ENCODE measurements around the gene HKDC1.
A peak's percentile ranks its signal among the peaks of the same experiment; 100 is the strongest.
"Not testable (repeated sequence)": the region's sequence is repeated elsewhere in the genome, so short reads cannot be mapped to it uniquely, and the experiment has no call there.

HKDC1 gene, protein sequence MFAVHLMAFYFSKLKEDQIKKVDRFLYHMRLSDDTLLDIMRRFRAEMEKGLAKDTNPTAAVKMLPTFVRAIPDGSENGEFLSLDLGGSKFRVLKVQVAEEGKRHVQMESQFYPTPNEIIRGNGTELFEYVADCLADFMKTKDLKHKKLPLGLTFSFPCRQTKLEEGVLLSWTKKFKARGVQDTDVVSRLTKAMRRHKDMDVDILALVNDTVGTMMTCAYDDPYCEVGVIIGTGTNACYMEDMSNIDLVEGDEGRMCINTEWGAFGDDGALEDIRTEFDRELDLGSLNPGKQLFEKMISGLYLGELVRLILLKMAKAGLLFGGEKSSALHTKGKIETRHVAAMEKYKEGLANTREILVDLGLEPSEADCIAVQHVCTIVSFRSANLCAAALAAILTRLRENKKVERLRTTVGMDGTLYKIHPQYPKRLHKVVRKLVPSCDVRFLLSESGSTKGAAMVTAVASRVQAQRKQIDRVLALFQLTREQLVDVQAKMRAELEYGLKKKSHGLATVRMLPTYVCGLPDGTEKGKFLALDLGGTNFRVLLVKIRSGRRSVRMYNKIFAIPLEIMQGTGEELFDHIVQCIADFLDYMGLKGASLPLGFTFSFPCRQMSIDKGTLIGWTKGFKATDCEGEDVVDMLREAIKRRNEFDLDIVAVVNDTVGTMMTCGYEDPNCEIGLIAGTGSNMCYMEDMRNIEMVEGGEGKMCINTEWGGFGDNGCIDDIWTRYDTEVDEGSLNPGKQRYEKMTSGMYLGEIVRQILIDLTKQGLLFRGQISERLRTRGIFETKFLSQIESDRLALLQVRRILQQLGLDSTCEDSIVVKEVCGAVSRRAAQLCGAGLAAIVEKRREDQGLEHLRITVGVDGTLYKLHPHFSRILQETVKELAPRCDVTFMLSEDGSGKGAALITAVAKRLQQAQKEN

DNA sequence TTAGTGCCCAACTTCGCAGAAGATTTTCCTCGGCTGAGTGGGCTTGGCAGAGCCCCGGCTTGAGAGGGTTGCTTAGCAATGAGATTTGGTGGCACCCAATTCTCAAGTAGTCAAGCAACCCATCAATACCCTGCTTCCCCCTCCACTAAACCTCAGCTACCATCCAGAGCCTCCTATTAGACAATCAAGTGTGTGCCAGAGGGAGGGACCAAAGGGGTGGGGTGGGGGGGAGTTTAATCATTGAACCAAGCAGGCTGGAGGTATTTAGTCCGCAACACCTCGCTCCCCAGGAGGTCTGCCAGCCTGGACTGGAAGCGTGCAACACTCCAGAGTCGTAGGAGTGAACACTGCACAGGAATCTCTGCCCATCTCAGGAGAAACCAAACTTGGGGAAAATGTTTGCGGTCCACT, at the start of gene HKDC1:
Gene HKDC1, plus strand, starts transcription at position 292 of the 411 bp plus-strand sequence. Its CDS starts 104 bp downstream, at position 396.
- DNase-seq (ENCODE audit: low read depth in 2 of 2) = no peak

DNA sequence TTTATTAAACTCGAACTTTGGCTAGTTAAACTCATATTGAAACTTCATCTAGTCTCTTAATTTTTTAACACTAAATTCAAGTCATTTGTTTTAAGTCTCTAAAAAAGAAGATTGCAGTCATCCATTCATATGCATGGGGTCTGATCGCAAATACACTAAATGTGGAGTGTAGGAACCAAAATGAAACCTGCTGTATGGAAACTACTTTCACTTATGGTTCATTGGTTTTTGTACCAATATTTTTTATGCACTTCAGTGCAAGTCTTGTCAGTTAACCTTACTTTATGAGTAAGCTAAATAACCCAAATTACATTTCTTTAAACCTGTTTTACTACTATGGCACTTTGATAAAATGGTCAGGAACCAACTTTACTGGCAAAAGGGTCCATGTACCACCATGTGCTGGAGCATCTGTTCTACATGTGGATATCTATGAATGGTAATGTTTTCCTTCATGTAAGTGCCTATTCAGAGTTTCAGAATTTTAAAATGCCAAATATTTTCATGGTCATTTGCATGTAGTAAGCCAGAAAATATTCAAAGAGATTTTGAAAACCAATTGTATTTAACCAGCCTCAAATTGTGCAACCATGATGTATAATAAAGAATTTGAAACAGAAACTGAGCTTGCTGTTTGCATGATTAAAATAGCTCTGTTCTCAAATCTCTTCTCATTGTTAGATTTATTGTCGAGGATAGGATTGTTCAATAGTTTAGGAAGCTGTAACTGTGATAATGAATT, 47.7 kb upstream of the HKDC1 start:
- no peak for DNase-seq (ENCODE audit: low read depth in 2 of 2)

DNA sequence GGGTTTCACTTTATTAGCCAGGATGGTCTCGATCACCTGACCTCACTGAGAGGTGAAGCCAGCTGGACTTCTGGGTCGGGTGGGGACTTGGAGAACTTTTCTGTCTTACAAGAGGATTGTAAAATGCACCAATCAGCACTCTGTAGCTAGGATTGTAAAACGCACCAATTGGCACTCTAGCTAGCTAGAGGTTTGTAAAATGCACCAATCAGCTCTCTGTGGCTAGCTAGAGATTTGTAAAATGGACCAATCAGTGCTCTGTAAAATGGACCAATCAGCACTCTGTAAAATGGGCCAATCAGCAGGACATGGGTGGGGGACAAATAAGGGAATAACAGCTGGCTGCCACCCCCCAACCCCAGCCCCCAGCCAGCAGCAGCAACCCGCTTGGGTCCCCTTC, 44.8 kb upstream of the HKDC1 start:
- DNase-seq (ENCODE audit: low read depth in 2 of 2) = not testable (repeated sequence)

DNA sequence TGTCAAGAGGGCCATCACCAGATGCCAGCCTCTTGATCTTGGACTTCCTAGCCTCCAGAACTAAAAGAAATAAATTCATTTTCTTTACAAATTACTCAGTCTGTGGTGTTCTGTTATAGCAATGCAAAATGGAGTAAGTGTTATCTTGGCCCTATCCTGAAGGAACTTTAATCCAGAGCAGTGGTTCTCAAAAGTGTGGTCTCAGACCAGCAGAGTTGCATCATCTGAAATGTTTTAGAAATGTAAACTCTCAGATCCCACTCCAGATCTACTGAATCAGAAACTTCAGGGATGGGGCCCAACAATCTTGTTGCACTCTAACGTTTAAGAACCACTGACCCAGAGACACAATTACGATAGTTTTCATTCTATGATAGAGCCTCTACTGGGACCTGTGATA, 43.3 kb upstream of the HKDC1 start:
- DNase-seq (ENCODE audit: low read depth in 2 of 2) = no peak

DNA sequence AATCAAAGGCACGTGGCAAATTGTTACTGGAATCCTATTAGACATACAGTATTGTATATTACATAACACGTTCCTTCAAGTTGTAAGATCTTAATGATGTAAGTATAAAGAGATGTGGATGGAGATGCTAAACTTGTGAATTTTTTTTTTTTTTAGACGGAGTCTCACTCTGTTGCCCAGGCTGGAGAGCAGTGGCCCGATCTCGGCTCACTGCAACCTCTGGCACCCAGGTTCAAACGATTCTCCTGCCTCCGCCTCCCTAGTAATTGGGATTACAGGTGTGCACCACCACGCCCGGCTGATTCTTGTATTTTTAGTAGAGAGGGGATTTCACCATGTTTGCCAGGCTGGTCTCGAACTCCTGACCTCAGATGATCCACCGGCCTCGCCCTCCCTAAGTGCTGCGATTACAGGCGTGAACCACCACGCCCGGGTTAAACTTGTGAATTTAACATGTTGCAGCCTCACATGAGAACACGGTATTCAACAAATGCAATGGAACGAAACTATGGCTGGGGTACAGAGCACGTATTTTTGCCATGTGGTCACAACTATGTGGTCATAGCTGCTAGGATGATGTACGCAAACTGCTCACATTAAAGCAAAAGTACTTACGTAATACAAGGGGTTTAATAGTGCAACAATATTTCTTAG, 40.9 kb upstream of the HKDC1 start:
- peak; percentile 8 to 19 for DNase-seq (ENCODE audit: low read depth in 2 of 2)

DNA sequence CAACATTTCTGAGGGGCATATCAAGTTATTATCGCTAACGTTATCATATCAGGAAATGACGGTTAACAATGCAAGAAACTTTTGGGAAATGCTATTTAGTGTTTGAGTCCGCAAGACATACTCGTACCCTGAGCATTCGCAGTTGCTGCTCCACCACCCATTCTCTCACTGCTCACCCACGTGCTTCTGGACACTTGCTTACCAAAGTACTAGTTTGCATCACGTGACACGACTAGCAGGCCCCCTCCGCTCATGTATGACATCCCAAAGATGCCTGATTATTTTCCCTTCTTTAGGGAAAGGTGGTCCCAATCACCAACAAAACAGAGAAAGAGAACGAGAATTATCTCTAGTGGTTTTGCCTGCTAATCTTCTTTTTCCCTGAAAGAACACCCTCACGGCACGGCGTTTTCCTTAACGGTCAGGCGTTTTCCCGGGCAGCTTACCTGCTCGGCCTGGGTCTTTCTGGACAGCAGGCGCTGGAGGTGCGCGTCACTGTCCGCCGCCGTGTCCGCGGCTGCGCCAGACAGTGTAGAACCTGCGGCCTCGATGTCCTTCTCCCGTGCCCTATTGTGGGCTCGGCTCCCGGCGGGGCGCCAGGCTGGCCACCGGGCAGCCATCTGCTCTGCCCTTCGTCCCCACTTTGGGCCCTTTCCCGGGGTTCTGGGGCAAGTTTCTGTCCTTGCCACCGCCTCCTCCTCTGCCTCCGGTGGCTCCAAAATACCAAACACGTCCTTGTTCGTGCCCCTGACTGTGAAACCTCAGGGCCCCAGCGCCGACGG, 40.2 kb upstream of the HKDC1 start, which contains the start of gene SUPV3L1:
Gene SUPV3L1, plus strand, starts transcription at position 492 of the 782 bp plus-strand sequence. Its CDS starts 58 bp downstream, at position 550.
- peak; percentile 72 to 79 for DNase-seq (ENCODE audit: low read depth in 2 of 2)

DNA sequence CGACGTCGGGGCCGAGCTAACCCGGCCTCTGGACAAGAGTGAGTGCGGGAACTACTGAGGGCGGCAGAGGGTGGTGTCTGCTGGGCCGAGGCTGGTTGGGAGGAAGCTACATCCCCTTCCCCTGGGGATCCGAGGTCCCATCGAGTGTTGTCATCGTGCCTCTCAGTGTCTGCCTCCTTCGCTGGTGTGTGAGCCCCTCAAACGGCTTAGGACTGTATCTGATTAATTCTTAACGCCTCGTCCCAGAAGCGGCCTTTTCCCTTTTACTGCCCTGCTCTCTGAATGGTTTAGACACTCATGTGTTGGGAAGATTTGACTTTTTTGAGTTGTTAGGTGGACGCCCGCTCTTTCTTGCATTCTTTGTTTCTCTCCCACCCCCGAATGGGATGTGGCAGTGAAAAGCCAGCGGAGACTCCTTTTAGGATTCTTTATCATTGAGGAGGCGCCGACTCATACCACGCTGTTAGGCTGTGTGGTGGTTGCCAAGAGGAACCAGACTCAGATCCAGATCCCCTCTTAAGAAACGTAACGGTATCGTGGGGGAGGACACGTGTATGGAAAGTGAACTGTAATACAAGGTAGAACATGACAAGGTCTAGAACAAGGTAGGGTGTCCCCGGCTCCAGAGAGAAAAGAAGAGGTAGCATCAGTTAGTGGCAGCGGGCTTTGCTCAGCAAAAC, 39.5 kb upstream of the HKDC1 start:
- no peak for DNase-seq (ENCODE audit: low read depth in 2 of 2)

DNA sequence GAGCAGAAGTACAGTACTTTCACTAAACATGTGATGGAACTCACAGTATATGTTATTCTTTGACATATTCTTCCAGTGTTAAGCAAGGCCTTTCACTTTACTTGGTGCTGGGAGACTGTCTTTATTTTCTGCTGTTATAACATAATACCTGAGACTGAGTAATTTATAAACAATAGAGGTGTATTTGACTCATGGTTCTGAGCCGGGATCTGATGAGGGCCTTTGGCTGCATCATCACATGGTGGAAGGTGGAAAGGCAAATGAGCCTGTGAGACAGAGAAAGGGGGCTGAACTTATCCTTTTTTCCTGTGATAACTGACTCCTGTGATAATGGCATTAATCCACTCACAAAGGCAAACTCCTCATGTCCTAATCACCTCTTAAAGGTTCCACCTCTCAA, 38.7 kb upstream of the HKDC1 start:
- no peak for DNase-seq (ENCODE audit: low read depth in 2 of 2)

DNA sequence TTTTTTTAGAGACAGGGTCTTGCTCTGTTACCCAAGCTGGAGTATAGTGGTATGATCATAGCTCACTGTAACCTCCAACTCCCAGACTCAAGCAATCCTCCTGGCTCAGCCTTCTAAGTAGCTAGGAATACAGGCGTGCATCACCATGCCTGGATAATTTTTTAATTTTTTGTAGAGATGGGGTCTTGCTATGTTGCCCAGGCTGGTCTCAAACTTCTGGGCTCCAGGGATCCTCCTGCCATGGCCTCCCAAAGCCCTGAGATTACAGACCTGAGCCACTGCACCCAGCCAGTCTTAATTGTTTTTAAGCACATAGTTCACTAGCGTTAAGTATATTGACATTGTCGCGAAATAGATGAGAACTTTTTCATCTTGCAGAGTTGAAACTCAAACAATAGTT, 38.1 kb upstream of the HKDC1 start:
- DNase-seq (ENCODE audit: low read depth in 2 of 2) = no peak

DNA sequence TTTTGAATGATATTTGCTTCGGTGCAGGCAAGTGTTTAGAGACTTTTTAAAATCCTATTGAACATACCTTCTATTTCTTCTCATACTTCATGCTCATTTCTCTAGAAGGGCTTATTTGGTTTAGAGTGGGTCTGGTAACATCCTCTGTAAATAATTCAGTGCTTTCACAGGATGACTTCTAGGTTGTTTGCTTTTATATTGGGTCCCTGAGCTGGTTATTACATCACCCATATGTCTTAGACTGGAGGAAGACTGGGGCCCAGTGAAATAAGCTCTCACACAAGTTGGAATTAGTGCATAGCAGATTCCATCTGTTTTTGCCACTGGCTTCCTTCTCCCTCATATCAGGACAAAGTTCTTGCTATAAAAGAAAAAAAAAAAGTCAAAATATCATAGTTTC, 33.6 kb upstream of the HKDC1 start:
- no peak for DNase-seq (ENCODE audit: low read depth in 2 of 2)

DNA sequence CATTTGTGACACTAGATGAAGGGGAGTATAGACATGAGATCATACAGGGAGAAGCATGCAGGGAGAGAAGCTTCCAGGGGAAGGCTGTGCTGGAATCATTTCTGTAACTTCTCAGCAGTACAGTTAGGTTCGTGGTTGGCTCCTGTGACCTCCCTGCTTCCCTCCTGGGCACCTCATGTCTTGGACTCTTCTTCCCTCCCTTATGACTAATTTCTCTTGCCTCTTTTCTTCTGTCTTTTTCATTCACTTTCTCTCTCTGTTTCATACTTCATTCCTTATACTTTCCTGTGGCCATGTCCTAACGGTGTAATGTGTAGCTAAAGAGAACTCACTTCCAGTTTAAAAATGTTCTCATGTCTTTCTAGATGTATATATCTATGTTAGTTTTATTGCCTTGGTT, 19.1 kb upstream of the HKDC1 start:
- DNase-seq (ENCODE audit: low read depth in 2 of 2) = no peak

DNA sequence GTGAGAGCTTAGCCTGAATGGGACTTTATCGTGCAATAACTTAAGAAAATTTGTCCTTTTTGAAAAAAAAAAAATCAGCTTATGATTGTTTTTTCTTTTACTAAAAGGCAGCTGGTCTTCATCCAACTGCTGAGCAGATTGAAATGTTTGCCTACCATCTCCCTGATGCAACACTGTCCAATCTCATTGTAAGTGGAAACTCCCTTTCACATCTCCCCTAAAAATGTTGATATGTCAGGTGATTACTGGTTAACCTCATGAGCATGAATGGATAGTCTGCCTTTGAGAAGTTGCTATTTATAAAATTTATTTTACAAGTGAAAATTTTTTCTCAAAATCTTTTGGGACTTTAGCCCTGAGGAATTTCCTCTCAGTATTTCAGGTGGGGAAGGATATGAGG, 17.8 kb upstream of the HKDC1 start:
- DNase-seq (ENCODE audit: low read depth in 2 of 2) = no peak

DNA sequence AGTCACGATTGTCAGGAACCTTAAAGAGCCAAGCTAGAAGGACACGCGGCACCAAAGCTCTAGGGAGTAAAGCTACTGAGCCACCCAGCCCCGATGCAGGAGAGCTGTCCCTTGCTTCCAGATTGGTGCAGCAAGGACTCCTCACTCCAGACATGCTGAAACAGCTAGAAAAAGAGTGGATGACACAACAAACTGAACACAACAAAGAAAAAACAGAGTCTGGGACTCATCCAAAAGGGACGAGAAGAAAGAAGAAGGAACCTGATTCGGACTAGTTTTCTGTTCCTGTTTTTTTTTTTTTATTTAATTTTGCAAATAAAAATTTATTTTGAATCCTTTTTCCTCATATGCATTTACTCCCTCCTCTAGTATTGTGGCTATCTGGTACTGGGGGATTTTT, 11.4 kb upstream of the HKDC1 start:
- no peak for DNase-seq (ENCODE audit: low read depth in 2 of 2)

DNA sequence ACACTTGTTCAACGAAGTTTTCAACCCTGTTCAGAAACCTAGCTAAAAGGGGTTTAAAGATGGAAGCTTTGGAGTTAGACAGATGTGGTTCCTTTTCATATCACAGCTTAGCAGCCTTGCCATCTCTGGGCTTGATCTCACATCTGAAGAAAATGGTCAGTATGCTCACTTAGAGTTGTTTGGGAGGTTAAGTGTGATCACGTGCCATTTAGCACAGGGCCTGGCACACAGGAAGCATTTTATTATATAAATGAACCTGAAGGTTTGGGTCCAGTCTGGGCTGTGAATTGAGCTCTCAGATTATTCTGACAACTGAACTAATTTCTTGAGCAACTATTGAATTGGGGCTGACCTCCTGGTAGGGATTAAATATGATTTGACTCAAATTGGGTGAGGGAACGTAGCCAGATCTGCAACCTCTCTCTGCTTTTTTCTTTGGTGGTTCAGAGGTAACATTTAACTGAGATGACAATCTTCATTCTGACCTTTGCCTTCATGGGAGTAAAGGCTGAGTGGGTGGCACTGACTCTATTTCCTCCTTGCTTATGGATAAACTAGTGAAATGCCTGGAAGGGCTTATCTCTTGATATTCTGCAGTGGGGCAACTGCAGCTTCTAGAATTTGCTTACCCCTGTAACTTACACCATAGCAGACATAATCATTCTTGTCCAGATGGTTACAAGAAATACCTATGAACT, 10.2 kb upstream of the HKDC1 start:
- DNase-seq (ENCODE audit: low read depth in 2 of 2) = no peak

DNA sequence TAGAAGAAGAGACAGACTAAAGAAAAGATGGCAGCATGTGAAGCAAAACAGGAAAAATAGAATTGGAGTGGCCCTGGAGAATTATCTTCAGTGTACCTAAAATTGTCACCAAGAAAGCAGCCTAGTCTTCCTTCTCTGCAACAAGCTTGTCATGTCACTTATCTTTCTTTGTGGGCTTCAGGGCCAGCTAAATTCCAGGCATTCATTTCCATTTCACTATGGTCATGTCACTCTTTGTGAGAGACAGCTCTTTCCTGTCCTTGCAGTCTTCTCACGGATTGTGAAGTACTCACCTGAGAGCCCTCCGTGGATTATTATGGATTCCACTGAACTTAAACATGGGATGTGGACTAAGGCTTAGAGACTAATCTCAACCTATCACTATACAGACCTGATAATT, 9.0 kb upstream of the HKDC1 start:
- DNase-seq (ENCODE audit: low read depth in 2 of 2) = no peak

DNA sequence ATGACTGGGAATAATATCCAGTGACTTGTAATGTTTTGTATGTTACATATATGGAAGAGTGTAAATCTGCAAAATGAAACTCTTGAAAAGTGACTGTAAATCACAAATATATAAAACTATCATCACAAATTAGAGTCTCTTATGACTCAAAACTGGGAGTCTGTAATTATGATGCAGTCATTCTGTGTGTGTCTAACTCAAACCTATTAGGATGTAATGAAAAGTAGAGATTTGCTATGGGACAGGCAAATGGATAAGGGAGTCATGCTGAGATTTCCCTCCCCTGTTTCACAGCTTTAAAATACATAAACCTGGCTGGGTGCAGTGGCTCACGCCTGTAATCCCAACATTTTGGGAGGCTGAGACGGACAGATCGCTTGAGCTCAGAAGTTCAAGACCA, 8.6 kb upstream of the HKDC1 start:
- no peak for DNase-seq (ENCODE audit: low read depth in 2 of 2)

DNA sequence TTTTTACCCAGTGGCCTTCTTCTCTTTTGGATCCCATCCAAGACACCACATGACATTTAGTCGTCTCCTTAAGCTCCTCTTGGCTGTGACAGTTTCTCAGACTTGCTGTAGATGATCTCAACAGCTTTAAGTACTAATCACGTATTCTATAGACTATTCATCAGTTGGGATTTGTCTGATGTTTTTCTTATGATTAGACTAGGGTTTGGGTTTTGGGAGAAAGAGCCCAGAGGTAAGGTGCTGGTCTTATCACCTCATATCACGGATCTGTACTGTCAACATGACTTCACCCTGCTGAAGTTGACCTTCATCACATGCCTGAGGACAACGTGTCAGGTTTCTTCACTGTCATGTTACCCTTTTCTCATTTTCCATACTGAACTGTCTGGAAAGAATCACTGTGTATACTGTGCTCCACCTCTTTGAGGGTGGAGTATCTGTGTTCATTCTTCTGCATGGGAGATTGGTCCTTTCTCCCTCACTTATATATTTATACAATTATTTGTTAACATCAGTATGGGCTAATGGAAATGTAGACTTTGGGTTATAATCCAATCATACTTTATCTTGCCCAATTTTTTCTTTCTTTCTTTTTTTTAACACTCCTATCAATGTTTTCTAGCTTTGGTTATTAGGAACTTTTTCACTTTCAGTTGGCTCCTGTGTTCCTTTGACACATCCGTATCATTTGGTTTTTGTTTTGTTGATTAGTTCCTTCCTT, 6.4 kb upstream of the HKDC1 start:
- no peak for DNase-seq (ENCODE audit: low read depth in 2 of 2)

DNA sequence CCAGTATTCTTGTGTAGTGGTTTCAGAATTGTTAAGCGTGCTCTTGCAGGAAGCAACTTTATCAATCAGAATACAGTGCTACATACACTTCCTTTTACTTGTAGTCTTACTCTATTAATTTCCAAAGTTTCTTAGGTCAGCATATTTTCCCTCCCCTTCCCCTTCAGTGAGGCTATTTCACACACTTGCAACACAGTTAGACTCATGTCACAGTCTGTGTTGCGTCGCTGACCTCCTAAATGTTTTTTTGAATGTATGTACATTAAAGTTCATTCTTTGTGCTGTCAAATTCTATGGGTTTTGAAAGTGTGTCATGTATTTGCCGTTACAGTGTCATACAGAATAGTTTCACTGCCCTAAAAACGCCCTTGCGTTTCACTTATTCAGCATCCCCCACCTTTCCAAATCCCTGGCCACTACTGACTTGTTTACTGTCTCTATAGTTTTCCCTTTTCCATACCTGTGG, 5.4 kb upstream of the HKDC1 start:
- DNase-seq (ENCODE audit: low read depth in 2 of 2) = no peak
